A549 (cell line): ENCODE data around the gene ADCYAP1R1. TPM values are rescaled to one million over a fixed set of nuclear protein-coding genes. Genes with fewer than 3 reads are reported as not detected.

Experiments
- ATAC-seq, 2 experiments: fragments of 200-7000 bp in 1 of 2; fragments of >200 bp in 1 of 2; cut with Nextera tagmentation in 1 of 2; cut with Tn5 transposase in 1 of 2; 3 replicates each; pipeline versions ENCODE4 v1.8.0 to v1.9.1; 2018 to 2020; ENCODE audit warnings: mild to moderate bottlenecking in 1 of 2, moderate library complexity in 1 of 2
- CTCF ChIA-PET: fragments of 300-600 bp; sonication (Branson Sonifier 250); formaldehyde crosslinking; extraction: SDS; loops from one replicate; lab custom pipeline; 2021; ENCODE audit warnings: antibody characterized with exemption, inconsistent platforms; lab: Yijun Ruan, JAX
- POLR2A ChIA-PET: fragments of 350-600 bp; formaldehyde crosslinking; extraction: SDS; loops from one replicate; lab custom pipeline; 2021; ENCODE audit warnings: antibody characterized with exemption, inconsistent platforms; lab: Yijun Ruan, JAX
- DNase-seq, 2 experiments: peaks; one replicate each; pipeline versions ENCODE4 v3.0.0 to v3.0.0-alpha.2; 2011 to 2016; ENCODE audit warnings: low read depth in 1 of 2, low spot score in 1 of 2
- FAIRE-seq: peaks from 2 replicates; lab custom pipeline; 2011; peaks lifted over from hg19 to GRCh38; lab: Jason Lieb, UNC
- H3K27ac ChIP-seq, 2 experiments: fragments of >200 bp; sonication (Bioruptor Twin); formaldehyde crosslinking; 3 replicates each; pipeline ENCODE4 v1.5.1; 2016 to 2017
- H3K4me1 ChIP-seq: fragments of >200 bp; sonication (Bioruptor Twin); formaldehyde crosslinking; 3 replicates; pipeline ENCODE4 v1.6.1; 2016
- H3K4me2 ChIP-seq: fragments of >200 bp; sonication (Bioruptor Twin); formaldehyde crosslinking; 3 replicates; pipeline ENCODE4 v1.6.1; 2016
- H3K4me3 ChIP-seq: fragments of >200 bp; sonication (Bioruptor Twin); formaldehyde crosslinking; 3 replicates; pipeline ENCODE4 v1.5.1; 2016
- H3K9me3 ChIP-seq: fragments of >200 bp; sonication (Bioruptor Twin); formaldehyde crosslinking; 3 replicates; pipeline ENCODE4 v1.6.1; 2016
- BHLHE40 ChIP-seq: IDR thresholded peaks from 2 replicates; pipeline ENCODE4 v1.6.1; 2012; ENCODE audit warnings: low read depth, low read length, inconsistent platforms
- CBX8 ChIP-seq: fragments of 200-600 bp; sonication (generic); IDR thresholded peaks from 2 replicates; pipeline ENCODE4 v1.6.1; 2016
- CHD4 ChIP-seq: fragments of 200-600 bp; sonication (generic); IDR thresholded peaks from 2 replicates; pipeline ENCODE4 v1.6.1; 2016; ENCODE audit warnings: antibody characterized with exemption, mild to moderate bottlenecking, borderline replicate concordance
- EHF ChIP-seq: fragments of 250-450 bp; sonication (Bioruptor Pico); IDR thresholded peaks from 2 replicates; pipeline ENCODE4 v1.5.0; 2020; ENCODE audit warnings: mild to moderate bottlenecking
- FOSB ChIP-seq: fragments of 250-450 bp; sonication (Bioruptor Pico); IDR thresholded peaks from 2 replicates; pipeline ENCODE4 v1.5.0; 2020; ENCODE audit warnings: mild to moderate bottlenecking, moderate library complexity
- FOSL2 ChIP-seq, 2 experiments: fragments of 450-650 bp in 1 of 2; fragments of >200 bp in 1 of 2; sonication (Bioruptor Twin) in 1 of 2; formaldehyde crosslinking; IDR thresholded peaks; 2 replicates each; pipeline versions ENCODE4 v1.5.0 to v1.6.1; 2016 to 2020; ENCODE audit warnings: mild to moderate bottlenecking in 1 of 2, moderate library complexity in 1 of 2
- HOXA7 ChIP-seq: fragments of 250-450 bp; sonication (Bioruptor Pico); IDR thresholded peaks from 2 replicates; pipeline ENCODE4 v1.5.0; 2020; ENCODE audit warnings: mild to moderate bottlenecking, moderate library complexity
- HOXB13 ChIP-seq: fragments of 250-450 bp; sonication (Bioruptor Pico); IDR thresholded peaks from 2 replicates; pipeline ENCODE4 v1.5.0; 2020; ENCODE audit warnings: low read depth, mild to moderate bottlenecking, moderate library complexity
- HOXB5 ChIP-seq: fragments of 250-450 bp; sonication (Bioruptor Pico); IDR thresholded peaks from 2 replicates; pipeline ENCODE4 v1.5.0; 2020; ENCODE audit warnings: mild to moderate bottlenecking, moderate library complexity
- NFE2L2 ChIP-seq: fragments of 150-350 bp; conservative IDR thresholded peaks from 2 replicates; pipeline ENCODE4 v1.6.1; 2014; ENCODE audit warnings: low read length
- NR3C1 ChIP-seq: fragments of >200 bp; sonication (Bioruptor Twin); formaldehyde crosslinking; IDR thresholded peaks from 3 replicates; pipeline ENCODE4 v1.6.1; 2017
- PHF8 ChIP-seq: fragments of 200-600 bp; sonication (generic); IDR thresholded peaks from 2 replicates; pipeline ENCODE4 v1.6.1; 2016; ENCODE audit warnings: low read depth, mild to moderate bottlenecking, antibody characterized with exemption, moderate library complexity, borderline replicate concordance
- POLR2A ChIP-seq: IDR thresholded peaks from 2 replicates; pipeline ENCODE4 v1.6.1; 2012; ENCODE audit warnings: mild to moderate bottlenecking, low read length
- RAD21 ChIP-seq, 2 experiments: fragments of >200 bp in 1 of 2; sonication (Bioruptor Twin) in 1 of 2; formaldehyde crosslinking in 1 of 2; IDR thresholded peaks in 1 of 2; conservative IDR thresholded peaks in 1 of 2; 2 replicates in 1 of 2; 3 replicates in 1 of 2; pipeline ENCODE4 v1.6.1; 2012 to 2018; ENCODE audit warnings: inconsistent platforms in 1 of 2
- RARB ChIP-seq: fragments of 250-450 bp; sonication (Bioruptor Pico); IDR thresholded peaks from 2 replicates; pipeline ENCODE4 v1.8.0; 2021; ENCODE audit warnings: mild to moderate bottlenecking, moderate library complexity
- SMC3 ChIP-seq: fragments of >200 bp; sonication (Bioruptor Twin); formaldehyde crosslinking; IDR thresholded peaks from 3 replicates; pipeline ENCODE4 v1.6.1; 2018; ENCODE audit warnings: inconsistent platforms
- SREBF2 ChIP-seq: fragments of 450-650 bp; IDR thresholded peaks from 2 replicates; pipeline ENCODE4 v1.6.1; 2014; ENCODE audit warnings: mild to moderate bottlenecking, moderate library complexity
- TFCP2L1 ChIP-seq: fragments of 250-450 bp; sonication (Bioruptor Pico); IDR thresholded peaks from 2 replicates; pipeline ENCODE4 v1.5.0; 2021; ENCODE audit warnings: mild to moderate bottlenecking
- ZC3H11A ChIP-seq: fragments of 450-650 bp; IDR thresholded peaks from 2 replicates; pipeline ENCODE4 v1.6.1; 2014; ENCODE audit warnings: antibody characterized with exemption, mild to moderate bottlenecking
- WGBS: methylation state at CpG from one replicate; pipeline ENCODE4 v1.1.6; 2017; ENCODE audit errors: missing lambda C conversion rate; 5-methylcytosine and 5-hydroxymethylcytosine counted together
- polyA plus RNA-seq, 4 experiments: library from polyadenylated mRNA; depleted of rRNA in 3 of 4; stranded (reverse); fragments of >200 nt; fragmentation: RNase III in 1 of 4; extraction: RNeasy Plus Mini Kit Qiagen cat#74134 plus additional on column Dnase treatment in 1 of 4; gene quantifications; 2 replicates in 3 of 4; 3 replicates in 1 of 4; pipeline ENCODE4 v1.2.3, GENCODE V29; 2011 to 2017
- TF ChIP-seq, protein P1 (sequence below): fragments of >200 bp; sonication (Bioruptor Twin); formaldehyde crosslinking; IDR thresholded peaks from 3 replicates; pipeline ENCODE4 v1.6.1; 2016
- TF ChIP-seq, protein P2 (sequence below): IDR thresholded peaks from 2 replicates; pipeline ENCODE4 v1.6.1; 2012
- TF ChIP-seq, protein P3 (sequence below): fragments of 200-600 bp; sonication (generic); IDR thresholded peaks from 2 replicates; pipeline ENCODE4 v1.6.1; 2016; ENCODE audit warnings: antibody characterized with exemption, mild to moderate bottlenecking, moderate library complexity
- TF ChIP-seq, protein P4 (sequence below): fragments of 250-450 bp; sonication (Bioruptor Pico); IDR thresholded peaks from 2 replicates; pipeline ENCODE4 v1.5.0; 2021; ENCODE audit warnings: mild to moderate bottlenecking, moderate library complexity, borderline replicate concordance
- TF ChIP-seq, protein P5 (sequence below): IDR thresholded peaks from 2 replicates; pipeline ENCODE4 v1.6.1; 2012; ENCODE audit warnings: low read depth, borderline replicate concordance
- TF ChIP-seq, protein P6 (sequence below): fragments of >200 bp; sonication (Bioruptor Twin); formaldehyde crosslinking; IDR thresholded peaks from 2 replicates; pipeline ENCODE4 v1.6.1; 2016
- TF ChIP-seq, protein P7 (sequence below): fragments of 450-650 bp; IDR thresholded peaks from 2 replicates; pipeline ENCODE4 v1.6.1; 2014; ENCODE audit warnings: antibody characterized with exemption
- TF ChIP-seq, protein P8 (sequence below): IDR thresholded peaks from 2 replicates; pipeline ENCODE4 v1.6.1; 2012

Gene ADCYAP1R1
- polyA plus RNA-seq, 2 of the 4 experiments (the other 2 are of a cell fraction): 0.01 TPM; not detected in 1

DNA sequence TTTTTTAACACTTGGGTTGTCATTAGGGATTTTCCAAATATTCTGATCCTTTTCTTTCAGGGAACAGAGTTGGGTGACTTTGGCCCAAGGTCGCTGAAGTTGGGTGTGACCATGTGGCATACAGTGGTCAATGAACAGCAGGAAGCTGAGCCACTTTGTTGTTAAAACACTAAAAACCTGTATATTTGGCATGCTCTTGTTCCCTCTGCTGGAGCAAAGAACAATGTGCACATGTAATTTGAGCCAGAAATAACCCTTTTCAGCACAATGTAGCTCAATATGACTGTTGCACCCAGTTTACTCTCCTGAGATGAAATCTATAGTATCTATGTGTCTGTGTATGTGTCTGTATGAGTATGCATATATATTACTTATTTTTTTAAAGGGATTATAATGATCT lies 74.9 kb downstream of the ADCYAP1R1 start:
- no peak for FAIRE-seq
- whole genome bisulfite sequencing: 9% methylated on average over 1 of the region's 1 CpG
- POLR2A ChIA-PET: no interaction called here
- Histone ChIP-seq H3K4me2 (no peak overlapping the region), H3K9me3 (no peaks in the 10 kb centered on the region), H3K4me1 (no peaks in the 10 kb centered on the region)
- DNase-seq: no peak
- 0 out of 5 replicates have a peak, but pooled peaks have one; percentile 10 to 22 for TF ChIP-seq RAD21 (conservative IDR thresholded peaks at IDR 0.05 in 1 of 2, IDR thresholded peaks at IDR 0.05 in 1 of 2)
- TF ChIP-seq, protein P1, sequence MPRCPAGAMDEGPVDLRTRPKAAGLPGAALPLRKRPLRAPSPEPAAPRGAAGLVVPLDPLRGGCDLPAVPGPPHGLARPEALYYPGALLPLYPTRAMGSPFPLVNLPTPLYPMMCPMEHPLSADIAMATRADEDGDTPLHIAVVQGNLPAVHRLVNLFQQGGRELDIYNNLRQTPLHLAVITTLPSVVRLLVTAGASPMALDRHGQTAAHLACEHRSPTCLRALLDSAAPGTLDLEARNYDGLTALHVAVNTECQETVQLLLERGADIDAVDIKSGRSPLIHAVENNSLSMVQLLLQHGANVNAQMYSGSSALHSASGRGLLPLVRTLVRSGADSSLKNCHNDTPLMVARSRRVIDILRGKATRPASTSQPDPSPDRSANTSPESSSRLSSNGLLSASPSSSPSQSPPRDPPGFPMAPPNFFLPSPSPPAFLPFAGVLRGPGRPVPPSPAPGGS: no peak
- TF ChIP-seq FOSB (CRISPR knock-in tag): no peak
- TF ChIP-seq, protein P2, sequence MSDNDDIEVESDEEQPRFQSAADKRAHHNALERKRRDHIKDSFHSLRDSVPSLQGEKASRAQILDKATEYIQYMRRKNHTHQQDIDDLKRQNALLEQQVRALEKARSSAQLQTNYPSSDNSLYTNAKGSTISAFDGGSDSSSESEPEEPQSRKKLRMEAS: no peak
- TF ChIP-seq BHLHE40: no peak
- TF ChIP-seq TFCP2L1 (CRISPR knock-in tag): no peak
- no peak for TF ChIP-seq CBX8
- no peak for TF ChIP-seq CHD4
- TF ChIP-seq, protein P3, sequence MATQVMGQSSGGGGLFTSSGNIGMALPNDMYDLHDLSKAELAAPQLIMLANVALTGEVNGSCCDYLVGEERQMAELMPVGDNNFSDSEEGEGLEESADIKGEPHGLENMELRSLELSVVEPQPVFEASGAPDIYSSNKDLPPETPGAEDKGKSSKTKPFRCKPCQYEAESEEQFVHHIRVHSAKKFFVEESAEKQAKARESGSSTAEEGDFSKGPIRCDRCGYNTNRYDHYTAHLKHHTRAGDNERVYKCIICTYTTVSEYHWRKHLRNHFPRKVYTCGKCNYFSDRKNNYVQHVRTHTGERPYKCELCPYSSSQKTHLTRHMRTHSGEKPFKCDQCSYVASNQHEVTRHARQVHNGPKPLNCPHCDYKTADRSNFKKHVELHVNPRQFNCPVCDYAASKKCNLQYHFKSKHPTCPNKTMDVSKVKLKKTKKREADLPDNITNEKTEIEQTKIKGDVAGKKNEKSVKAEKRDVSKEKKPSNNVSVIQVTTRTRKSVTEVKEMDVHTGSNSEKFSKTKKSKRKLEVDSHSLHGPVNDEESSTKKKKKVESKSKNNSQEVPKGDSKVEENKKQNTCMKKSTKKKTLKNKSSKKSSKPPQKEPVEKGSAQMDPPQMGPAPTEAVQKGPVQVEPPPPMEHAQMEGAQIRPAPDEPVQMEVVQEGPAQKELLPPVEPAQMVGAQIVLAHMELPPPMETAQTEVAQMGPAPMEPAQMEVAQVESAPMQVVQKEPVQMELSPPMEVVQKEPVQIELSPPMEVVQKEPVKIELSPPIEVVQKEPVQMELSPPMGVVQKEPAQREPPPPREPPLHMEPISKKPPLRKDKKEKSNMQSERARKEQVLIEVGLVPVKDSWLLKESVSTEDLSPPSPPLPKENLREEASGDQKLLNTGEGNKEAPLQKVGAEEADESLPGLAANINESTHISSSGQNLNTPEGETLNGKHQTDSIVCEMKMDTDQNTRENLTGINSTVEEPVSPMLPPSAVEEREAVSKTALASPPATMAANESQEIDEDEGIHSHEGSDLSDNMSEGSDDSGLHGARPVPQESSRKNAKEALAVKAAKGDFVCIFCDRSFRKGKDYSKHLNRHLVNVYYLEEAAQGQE: no peak
- TF ChIP-seq, protein P4, sequence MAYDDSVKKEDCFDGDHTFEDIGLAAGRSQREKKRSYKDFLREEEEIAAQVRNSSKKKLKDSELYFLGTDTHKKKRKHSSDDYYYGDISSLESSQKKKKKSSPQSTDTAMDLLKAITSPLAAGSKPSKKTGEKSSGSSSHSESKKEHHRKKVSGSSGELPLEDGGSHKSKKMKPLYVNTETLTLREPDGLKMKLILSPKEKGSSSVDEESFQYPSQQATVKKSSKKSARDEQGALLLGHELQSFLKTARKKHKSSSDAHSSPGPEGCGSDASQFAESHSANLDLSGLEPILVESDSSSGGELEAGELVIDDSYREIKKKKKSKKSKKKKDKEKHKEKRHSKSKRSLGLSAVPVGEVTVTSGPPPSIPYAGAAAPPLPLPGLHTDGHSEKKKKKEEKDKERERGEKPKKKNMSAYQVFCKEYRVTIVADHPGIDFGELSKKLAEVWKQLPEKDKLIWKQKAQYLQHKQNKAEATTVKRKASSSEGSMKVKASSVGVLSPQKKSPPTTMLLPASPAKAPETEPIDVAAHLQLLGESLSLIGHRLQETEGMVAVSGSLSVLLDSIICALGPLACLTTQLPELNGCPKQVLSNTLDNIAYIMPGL: no peak
- no peak for TF ChIP-seq FOSL2 (IDR thresholded peaks at IDR 0.05)
- TF ChIP-seq FOSL2 (CRISPR knock-in tag; IDR thresholded peaks at IDR 0.05): no peak
- TF ChIP-seq HOXB13 (CRISPR knock-in tag): no peak
- TF ChIP-seq POLR2A: no peak
- no peak for TF ChIP-seq PHF8
- no peak for TF ChIP-seq HOXB5 (CRISPR knock-in tag)
- TF ChIP-seq, protein P5, sequence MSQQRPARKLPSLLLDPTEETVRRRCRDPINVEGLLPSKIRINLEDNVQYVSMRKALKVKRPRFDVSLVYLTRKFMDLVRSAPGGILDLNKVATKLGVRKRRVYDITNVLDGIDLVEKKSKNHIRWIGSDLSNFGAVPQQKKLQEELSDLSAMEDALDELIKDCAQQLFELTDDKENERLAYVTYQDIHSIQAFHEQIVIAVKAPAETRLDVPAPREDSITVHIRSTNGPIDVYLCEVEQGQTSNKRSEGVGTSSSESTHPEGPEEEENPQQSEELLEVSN: no peak
- TF ChIP-seq SMC3: 0 out of 3 replicates have a peak, but pooled peaks have one; percentile 6
- TF ChIP-seq, all 56 proteins: peak for 2
- no peak overlapping the region for H3K27ac ChIP-seq
- CTCF ChIA-PET: interaction anchor here (0.7 to 13.0 kb wide), 2 partner anchors 112 to 143 kb away, joined by 3 to 319 read pairs; no protein-coding TSS in a partner anchor
- no peak overlapping the region for H3K4me3 ChIP-seq
- ATAC-seq: 0 out of 6 replicates have a peak, but pooled peaks of 1 of the 2 experiments have one; percentile 30

DNA sequence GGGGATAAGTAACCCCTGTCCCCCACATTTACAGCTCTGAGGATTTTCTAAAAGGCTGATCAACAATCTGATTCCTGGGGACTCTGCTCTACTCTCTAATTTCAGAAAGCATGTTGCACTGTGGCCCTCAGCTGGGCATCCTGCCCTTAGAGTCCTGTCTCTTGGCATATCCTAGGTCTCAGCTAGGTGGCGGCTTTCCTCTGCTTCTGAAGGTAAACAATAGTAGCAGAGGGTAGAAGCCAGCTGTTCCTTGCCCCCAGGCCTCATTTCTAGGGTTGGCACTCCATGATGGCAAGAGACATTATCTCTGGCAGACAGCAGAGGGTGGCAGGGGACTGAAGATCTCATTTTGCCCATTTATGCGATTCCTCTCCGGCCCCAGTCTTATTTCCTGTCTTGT lies 77.0 kb downstream of the ADCYAP1R1 start:
- no peak for DNase-seq
- H3K27ac ChIP-seq: no peak overlapping the region
- POLR2A ChIA-PET: no interaction called here
- no peak overlapping the region for H3K4me3 ChIP-seq
- CTCF ChIA-PET: interaction anchor here (0.6 to 13.0 kb wide), 7 partner anchors 10 to 1078 kb away, joined by 3 to 319 read pairs (median 4); no protein-coding TSS in a partner anchor
- 64% methylated on average over 3 of the region's 3 CpGs for WGBS
- H3K4me1 ChIP-seq: no peaks in the 10 kb centered on the region
- no peak overlapping the region for H3K4me2 ChIP-seq
- H3K9me3 ChIP-seq: no peaks in the 10 kb centered on the region
- ATAC-seq: peak; percentile 77 to 81; a peak in 5 of 6 replicates
- no peak for FAIRE-seq
- TF ChIP-seq, protein P6, sequence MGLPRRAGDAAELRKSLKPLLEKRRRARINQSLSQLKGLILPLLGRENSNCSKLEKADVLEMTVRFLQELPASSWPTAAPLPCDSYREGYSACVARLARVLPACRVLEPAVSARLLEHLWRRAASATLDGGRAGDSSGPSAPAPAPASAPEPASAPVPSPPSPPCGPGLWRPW: no peak
- TF ChIP-seq, protein P7, sequence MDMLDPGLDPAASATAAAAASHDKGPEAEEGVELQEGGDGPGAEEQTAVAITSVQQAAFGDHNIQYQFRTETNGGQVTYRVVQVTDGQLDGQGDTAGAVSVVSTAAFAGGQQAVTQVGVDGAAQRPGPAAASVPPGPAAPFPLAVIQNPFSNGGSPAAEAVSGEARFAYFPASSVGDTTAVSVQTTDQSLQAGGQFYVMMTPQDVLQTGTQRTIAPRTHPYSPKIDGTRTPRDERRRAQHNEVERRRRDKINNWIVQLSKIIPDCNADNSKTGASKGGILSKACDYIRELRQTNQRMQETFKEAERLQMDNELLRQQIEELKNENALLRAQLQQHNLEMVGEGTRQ: no peak
- no peak for TF ChIP-seq ZC3H11A
- TF ChIP-seq, protein P8, sequence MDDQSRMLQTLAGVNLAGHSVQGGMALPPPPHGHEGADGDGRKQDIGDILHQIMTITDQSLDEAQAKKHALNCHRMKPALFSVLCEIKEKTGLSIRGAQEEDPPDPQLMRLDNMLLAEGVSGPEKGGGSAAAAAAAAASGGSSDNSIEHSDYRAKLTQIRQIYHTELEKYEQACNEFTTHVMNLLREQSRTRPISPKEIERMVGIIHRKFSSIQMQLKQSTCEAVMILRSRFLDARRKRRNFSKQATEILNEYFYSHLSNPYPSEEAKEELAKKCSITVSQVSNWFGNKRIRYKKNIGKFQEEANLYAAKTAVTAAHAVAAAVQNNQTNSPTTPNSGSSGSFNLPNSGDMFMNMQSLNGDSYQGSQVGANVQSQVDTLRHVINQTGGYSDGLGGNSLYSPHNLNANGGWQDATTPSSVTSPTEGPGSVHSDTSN: no peak
- TF ChIP-seq, protein P5: no peak
- TF ChIP-seq, protein P2: no peak
- no peak for TF ChIP-seq EHF (CRISPR knock-in tag)
- TF ChIP-seq RAD21 (conservative IDR thresholded peaks at IDR 0.05 in 1 of 2, IDR thresholded peaks at IDR 0.05 in 1 of 2): no peak
- TF ChIP-seq NFE2L2: no peak
- no peak for TF ChIP-seq SREBF2
- no peak for TF ChIP-seq HOXA7 (CRISPR knock-in tag)
- TF ChIP-seq NR3C1: no peak
- no peak for TF ChIP-seq RARB (CRISPR knock-in tag)
